HG02623 (cell line): ENCODE results near the gene IRAK1.
"Not testable (repeated sequence)": the region's sequence is repeated elsewhere in the genome, so short reads cannot be mapped to it uniquely, and the experiment has no call there.

Experiments
- ATAC-seq: cut with Tn5 transposase; IDR thresholded peaks from one replicate; pipeline ENCODE4 v1.9.1; 2021; ENCODE audit warnings: moderate library complexity; ENCODE audit not compliant: unreplicated experiment

Gene IRAK1

GRCh38 chrX:154000051-154000450 is 19.7 kb downstream of the IRAK1 start:
- no peak for ATAC-seq

GRCh38 chrX:153999359-154000037 is 20.2 kb downstream of the IRAK1 start:
- ATAC-seq = no peak

DNA sequence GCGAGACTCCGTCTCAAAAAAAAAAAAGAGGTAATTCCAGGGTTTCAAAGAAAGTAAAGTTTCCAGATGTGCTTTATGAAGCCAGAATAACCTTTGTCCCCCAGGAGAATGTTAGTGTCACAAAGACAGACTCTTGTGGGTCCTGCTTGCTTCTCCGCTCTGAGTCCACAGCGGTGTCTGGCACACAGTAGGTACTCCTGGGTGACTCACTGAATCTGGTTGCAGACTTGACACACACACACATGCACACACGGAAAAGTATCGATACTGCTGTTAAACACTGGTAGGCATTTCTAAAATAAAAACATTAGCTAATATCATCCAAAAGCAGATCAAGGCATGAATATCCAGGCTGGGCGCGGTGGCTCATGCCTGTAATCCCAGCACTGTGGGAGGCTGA is 24.2 kb downstream of the IRAK1 start:
- ATAC-seq = no peak

- not testable (repeated sequence) for ATAC-seq
Observed at GRCh38 chrX:153994398-153994797, 25.3 kb downstream of the IRAK1 start.

DNA sequence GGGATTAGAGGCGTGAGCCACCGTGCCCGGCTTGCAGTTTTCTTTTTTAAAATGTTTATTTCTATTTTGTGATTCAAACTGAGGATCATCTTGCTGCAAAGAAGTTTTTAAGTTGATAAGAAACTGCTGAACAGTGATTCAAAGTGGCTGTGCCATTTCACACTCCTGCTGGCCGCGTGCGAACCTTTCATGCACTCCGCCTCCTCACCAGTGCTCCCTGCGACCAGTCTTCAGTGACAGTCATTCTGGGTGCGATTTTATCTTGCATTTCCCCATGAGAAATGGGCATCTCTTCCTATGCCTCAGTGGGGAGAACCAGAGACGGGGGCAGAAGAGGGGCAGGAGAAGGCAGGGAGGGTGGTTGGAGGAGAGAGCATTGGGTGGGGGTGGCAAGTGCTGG is 25.7 kb downstream of the IRAK1 start:
- no peak for ATAC-seq

DNA sequence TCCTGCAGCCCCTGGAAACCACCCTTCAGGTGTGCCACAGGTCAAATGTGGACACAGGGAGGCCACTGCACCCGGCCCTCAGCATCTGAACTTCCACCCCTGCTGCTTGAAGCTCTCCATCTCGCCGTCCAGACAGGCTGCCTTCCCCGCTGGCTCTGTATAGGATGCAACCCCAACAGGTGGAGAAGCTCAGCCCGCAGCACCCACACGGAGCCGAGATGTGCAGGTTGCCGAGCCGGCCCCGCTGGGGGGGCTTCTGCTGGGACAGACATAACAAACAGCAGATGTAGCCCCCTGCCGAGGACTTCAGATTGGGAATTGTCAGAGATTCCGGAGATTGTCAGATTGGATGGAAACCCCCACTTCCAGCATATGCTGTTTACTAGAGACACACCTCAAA is 26.6 kb downstream of the IRAK1 start:
- no peak for ATAC-seq

DNA sequence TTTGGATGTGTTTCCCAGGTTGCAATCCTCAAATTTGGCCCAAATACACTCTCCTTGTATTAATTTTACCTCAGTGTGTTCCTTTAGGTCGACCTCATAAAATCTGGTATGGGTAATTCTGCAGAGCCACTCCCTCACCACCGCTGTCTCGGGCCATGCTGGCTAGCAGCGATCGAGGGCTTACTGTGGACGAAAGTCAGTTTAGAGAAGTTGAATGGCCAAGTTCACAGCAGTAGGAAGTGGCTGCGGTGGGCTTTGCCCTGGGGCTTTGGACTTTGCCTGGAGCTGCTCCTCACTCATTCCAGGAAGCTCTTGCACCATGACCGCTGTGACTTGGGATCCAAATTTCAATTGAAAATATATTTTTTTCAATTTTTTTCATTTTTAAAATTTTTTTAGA is 27.5 kb downstream of the IRAK1 start:
- ATAC-seq = no peak

- no peak for ATAC-seq
Observed at GRCh38 chrX:153991013-153991580, 28.6 kb downstream of the IRAK1 start.

GRCh38 chrX:153989973-153990655 is 29.6 kb downstream of the IRAK1 start:
- no peak for ATAC-seq

DNA sequence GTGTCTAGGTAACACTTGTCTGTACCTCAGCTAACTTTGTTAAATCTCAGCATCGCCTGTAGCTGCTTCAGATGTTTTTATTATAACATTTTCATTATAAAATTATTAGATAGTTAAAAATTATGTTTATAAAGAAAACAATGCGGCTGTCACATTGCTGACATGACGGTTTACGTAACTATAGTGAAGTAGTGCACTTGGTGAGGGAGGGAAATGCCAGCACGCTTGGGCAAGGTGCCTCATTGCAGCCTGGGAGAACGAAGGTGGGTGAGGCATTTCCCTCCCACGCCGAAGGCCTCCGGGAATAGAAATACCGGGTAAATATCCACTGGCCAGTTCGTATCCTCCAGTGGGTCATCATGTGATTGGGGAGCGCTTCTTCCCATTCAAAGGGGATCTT is 31.2 kb downstream of the IRAK1 start:
- ATAC-seq = no peak

DNA sequence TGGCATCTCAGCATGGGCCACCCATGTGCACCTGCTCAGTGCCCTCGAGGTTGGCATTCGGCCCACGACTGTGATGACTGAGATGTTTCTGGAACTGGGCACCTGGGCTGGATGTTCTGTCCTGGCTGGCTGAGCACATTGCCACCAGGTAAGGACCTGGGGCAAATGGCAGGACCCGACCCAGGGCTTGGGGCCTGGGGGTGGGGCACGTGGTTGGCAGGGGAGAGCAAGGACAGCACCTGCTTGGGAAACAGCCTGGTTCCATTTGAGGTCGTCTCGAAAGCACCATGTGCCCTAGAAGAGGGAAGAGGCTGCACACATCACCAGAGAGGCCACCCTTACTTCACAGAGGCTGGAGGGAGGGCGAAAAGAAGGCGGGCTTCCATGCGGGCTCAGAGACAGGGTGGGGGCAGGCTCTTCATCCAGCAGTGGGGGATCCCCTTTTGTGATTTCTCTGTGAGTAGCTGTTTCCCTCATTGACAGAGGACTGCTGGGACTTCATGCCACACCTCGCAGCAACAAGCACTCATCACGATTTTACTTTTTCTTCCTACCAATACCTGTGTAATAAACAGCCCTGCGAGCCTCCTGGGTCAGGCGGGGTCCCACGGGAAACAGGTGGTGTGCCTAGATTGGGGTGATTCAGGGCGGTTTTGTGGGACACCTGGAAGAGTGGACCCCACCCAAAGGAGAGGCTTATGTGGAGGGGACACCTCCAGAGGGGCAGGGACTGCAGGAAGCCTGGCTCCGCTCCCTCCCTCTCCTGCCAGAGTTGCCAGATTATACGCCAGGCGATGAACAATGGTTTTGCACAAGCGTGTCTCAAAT is 35.1 kb downstream of the IRAK1 start:
- ATAC-seq = no peak

GRCh38 chrX:153983321-153983801 is 36.3 kb downstream of the IRAK1 start:
- no peak for ATAC-seq

DNA sequence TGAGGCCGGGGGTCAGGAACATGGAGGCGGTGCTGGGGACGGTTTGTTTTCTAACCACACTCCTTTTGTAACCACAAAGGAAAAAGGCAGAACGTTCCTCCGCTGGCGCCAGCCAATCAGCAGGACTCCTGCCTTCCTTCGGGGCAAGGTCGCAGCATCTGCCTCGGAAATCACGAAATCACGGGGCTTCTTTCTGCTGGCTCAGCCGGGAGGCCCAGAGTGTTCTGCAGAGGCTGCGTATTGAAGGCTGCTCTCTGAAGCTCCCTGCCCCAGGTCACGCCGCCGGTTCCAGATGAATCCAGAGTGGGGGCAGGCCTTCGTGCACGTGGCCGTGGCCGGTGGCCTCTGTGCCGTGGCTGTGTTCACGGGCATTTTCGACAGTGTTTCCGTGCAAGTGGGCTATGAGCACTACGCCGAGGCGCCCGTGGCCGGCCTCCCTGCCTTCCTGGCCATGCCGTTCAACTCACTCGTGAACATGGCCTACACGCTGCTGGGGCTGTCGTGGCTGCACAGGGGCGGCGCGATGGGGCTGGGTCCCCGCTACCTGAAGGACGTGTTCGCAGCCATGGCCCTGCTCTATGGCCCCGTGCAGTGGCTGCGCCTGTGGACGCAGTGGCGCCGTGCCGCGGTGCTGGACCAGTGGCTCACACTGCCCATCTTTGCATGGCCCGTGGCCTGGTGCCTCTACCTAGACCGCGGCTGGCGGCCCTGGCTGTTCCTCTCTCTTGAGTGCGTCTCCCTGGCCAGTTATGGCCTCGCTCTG is 37.8 kb downstream of the IRAK1 start:
- ATAC-seq = no peak

DNA sequence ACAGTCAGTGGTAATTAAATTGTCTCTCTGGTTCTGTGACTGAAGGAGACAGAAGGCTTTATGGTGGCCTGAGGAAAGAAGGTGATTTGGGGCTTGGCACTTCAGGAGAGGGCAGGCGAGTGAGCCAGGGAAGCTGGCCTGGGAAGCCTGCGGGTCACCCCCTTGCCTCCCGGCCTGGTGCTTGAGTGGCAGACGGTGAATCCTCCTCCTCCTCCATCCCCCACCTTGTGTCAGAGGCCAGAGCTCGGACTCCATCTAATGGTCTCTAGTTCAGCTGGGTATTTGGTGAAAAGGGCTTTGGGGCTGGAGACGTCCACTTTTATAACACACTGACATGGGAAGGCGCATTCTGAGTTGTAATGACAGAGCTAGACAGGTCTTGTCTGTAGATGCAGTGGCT is 38.5 kb downstream of the IRAK1 start:
- ATAC-seq = no peak

DNA sequence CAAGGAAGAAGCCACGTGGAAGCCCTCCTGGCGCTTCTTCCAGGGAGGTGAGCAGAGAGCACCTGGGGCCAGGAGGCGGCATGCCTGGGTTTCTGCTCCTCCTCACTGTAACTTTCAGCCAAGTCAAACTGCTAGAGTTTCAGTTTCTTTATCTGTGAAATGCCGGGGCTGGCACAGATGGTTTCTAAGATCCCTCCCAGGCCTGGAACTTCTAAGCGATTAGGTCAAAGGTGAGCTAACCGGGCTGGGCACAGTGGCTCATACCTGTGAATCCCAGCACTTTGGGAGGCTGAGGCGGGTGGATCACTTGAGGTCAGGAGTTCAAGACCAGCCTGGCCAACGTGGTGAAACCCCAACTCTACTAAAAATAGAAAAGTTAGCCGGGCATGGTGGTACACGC is 39.3 kb downstream of the IRAK1 start:
- not testable (repeated sequence) for ATAC-seq

GRCh38 chrX:153974726-153975286 is 44.9 kb downstream of the IRAK1 start:
- ATAC-seq = no peak

- no peak for ATAC-seq
Observed at GRCh38 chrX:153974003-153974725, 45.5 kb downstream of the IRAK1 start.

DNA sequence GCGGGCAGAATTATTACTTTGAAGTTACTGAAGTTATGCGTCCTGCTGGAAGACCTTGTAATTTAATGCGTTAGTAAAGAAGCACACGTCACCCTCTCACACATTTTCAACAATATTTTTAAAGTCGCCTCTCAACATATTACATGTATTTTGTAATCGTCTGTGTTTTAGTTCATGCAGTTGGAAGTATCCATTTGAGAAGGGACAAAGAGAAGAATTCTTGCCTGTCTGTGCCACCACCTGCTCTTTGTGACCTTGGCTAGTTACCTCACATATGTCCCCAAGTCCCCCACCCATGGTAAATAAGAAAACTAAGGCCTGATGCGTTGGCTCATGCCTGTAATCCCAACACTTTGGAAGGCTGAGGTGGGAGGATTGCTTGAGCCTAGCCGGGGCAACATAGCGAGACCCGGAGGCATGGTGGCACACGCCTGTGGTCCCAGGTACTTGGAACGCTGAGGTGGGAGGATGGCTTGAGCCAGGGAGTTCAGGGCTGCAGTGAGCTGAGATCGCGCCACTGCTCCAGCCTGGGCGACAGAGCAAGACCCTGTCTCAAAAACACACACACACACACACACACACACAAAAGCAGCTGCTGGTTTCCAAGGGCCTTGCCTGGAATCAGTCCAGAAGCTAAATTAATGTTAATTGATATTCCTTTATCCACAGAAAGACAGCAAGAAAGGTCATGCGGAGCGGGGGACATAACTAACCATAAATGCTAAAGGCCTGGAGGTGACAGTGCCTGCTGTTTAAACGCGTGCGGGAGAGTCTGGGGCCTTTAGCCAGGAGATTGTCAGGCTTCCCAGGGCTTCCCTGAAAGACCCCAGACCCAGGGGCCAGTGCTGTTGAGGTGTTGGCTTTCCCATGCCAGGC is 46.3 kb downstream of the IRAK1 start:
- no peak for ATAC-seq
